Esophagus squamous epithelium (tissue), 5 donors: ENCODE results near the gene RTF2. TPM values are rescaled to one million over a fixed set of nuclear protein-coding genes. Genes with fewer than 3 reads are reported as not detected.
"Not testable (repeated sequence)": the region's sequence is repeated elsewhere in the genome, so short reads cannot be mapped to it uniquely, and the experiment has no call there.

Experiments used
- DNase-seq: peaks from one replicate; lab custom pipeline; 2025; lab: John Stamatoyannopoulos, UW
- H3K27ac ChIP-seq, 4 donors: fragments of 200-600 bp; sonication (generic); one replicate each; pipeline ENCODE4 v1.5.1; 2016 to 2019; ENCODE audit warnings: mild to moderate bottlenecking in 1 of 4
- H3K27me3 ChIP-seq, 4 donors: fragments of 200-600 bp; sonication (generic); 1 replicate in 3 of 4; 2 replicates in 1 of 4; pipeline versions ENCODE4 v1.5.1 to v1.6.0; 2017 to 2021; ENCODE audit warnings: antibody characterized with exemption in 1 of 4
- H3K36me3 ChIP-seq, 3 donors: fragments of 200-600 bp; sonication (generic); one replicate each; pipeline ENCODE4 v1.5.1; 2016 to 2019
- H3K4me1 ChIP-seq, 3 donors: fragments of 200-600 bp; sonication (generic); one replicate each; pipeline ENCODE4 v1.5.1; 2017 to 2019
- H3K4me3 ChIP-seq, 4 donors: fragments of 200-600 bp; sonication (generic); 1 replicate in 3 of 4; 2 replicates in 1 of 4; pipeline ENCODE4 v1.5.1; 2016 to 2019; ENCODE audit warnings: mild to moderate bottlenecking in 2 of 4, moderate library complexity in 1 of 4
- H3K9me3 ChIP-seq, 3 donors: fragments of 200-600 bp; sonication (generic); one replicate each; pipeline ENCODE4 v1.5.1; 2016 to 2019
- POLR2A ChIP-seq, 4 donors: fragments of 450-650 bp; IDR thresholded peaks; one replicate each; pipeline ENCODE4 v1.6.1; 2017; ENCODE audit warnings: antibody characterized with exemption in 4 of 4, mild to moderate bottlenecking in 4 of 4, moderate library complexity in 3 of 4
- WGBS, 2 donors: methylation state at CpG; one replicate each; pipeline ENCODE4 v1.1.5; 2018; 5-methylcytosine and 5-hydroxymethylcytosine counted together
- intact Hi-C: fragments of 100-400 bp; cut with DNase I; formaldehyde crosslinking; loops from one replicate; pipeline ENCODE4 v1.15.0; 2022
- total RNA-seq, 4 donors: library from RNA; depleted of rRNA; stranded (reverse); fragments of >200 nt; gene quantifications; one replicate each; pipeline ENCODE4 v1.1.0, GENCODE V29; 2016
- TF ChIP-seq, protein P1 (sequence below), 6 experiments: fragments of 450-650 bp in 4 of 6; fragments of 200-600 bp in 2 of 6; sonication (generic) in 2 of 6; IDR thresholded peaks; one replicate each; pipeline ENCODE4 v1.5.1; 2016 to 2019; ENCODE audit warnings: antibody characterized with exemption in 6 of 6, mild to moderate bottlenecking in 4 of 6, moderate library complexity in 4 of 6
- donor health status: DM: yes; HTN: yes; CAD: no.

RTF2 gene
- total RNA-seq, 4 donors from 2014 or later, result 40.3 to 53.6 (median 44.7) TPM

DNA sequence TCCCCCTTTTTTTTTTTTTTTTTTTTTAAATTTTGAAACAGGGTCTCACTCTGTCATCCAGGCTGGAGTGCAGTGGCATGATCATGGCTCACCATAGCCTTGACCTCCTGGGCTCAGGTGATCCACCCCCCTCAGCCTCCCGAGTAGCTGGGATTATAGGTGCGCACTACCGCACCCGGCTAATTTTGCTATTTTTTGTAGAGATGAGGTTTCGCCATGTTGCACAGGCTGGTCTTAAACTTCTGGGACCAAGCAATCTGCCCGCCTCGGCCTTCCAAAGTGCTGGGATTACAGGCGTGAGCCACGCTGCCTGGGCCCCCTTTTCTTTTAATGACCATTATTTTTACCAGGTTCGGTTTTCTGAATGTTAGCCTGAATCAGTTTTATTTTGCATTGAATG, 51.1 kb downstream of the RTF2 start:
- WGBS, 2 donors, result 98 to 100% methylated on average over 10 of the region's 10 CpGs
- Histone ChIP-seq H3K9me3 (peaks cover 0 to 23% (median 16%) of the 10 kb centered on the region in 3 donors), H3K4me1 (no peaks in the 10 kb centered on the region), H3K36me3 (peaks cover 26 to 69% (median 28%) of the 10 kb centered on the region in 3 donors), H3K27ac (no peak overlapping the region), H3K27me3 (no peaks in the 10 kb centered on the region), H3K4me3 (no peak overlapping the region)
- no peak for TF ChIP-seq POLR2A (IDR thresholded peaks at IDR 0.05)
- TF ChIP-seq, protein P1, sequence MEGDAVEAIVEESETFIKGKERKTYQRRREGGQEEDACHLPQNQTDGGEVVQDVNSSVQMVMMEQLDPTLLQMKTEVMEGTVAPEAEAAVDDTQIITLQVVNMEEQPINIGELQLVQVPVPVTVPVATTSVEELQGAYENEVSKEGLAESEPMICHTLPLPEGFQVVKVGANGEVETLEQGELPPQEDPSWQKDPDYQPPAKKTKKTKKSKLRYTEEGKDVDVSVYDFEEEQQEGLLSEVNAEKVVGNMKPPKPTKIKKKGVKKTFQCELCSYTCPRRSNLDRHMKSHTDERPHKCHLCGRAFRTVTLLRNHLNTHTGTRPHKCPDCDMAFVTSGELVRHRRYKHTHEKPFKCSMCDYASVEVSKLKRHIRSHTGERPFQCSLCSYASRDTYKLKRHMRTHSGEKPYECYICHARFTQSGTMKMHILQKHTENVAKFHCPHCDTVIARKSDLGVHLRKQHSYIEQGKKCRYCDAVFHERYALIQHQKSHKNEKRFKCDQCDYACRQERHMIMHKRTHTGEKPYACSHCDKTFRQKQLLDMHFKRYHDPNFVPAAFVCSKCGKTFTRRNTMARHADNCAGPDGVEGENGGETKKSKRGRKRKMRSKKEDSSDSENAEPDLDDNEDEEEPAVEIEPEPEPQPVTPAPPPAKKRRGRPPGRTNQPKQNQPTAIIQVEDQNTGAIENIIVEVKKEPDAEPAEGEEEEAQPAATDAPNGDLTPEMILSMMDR (IDR thresholded peaks at IDR 0.05), result no peak
- DNase-seq, result no peak
- intact Hi-C loops, result no loop called here

DNA sequence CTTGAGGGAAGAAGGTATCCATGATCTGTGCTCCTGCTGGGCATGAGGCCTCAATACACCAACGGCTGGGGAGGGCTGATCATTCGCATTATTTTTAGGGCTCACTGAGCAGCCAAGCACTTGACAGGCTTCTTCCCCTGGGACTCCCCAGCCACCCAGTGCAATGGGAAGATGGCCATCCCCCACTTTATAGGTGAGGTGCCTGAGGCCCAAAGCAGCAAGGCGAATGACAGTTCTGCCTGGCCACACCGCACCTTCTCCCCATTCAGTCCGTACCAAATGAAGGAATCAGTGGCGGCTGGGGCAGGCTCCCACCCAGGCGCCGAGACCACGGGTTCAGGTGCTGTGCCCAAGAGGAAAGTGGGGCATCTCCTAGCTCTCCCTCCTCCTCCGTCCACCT, 51.8 kb downstream of the RTF2 start:
- Histone ChIP-seq H3K36me3 (peaks cover 26 to 65% (median 28%) of the 10 kb centered on the region in 3 donors), H3K27me3 (no peaks in the 10 kb centered on the region), H3K4me1 (no peaks in the 10 kb centered on the region), H3K27ac (no peak overlapping the region), H3K9me3 (peaks cover 0 to 23% (median 16%) of the 10 kb centered on the region in 3 donors), H3K4me3 (no peak overlapping the region)
- DNase-seq, result no peak
- 94 to 100% methylated on average over 4 to 6 of the region's 10 CpGs for WGBS, 2 donors
- intact Hi-C loops, result no loop called here
- TF ChIP-seq, protein P1 (IDR thresholded peaks at IDR 0.05), result no peak
- TF ChIP-seq POLR2A (IDR thresholded peaks at IDR 0.05), result no peak

DNA sequence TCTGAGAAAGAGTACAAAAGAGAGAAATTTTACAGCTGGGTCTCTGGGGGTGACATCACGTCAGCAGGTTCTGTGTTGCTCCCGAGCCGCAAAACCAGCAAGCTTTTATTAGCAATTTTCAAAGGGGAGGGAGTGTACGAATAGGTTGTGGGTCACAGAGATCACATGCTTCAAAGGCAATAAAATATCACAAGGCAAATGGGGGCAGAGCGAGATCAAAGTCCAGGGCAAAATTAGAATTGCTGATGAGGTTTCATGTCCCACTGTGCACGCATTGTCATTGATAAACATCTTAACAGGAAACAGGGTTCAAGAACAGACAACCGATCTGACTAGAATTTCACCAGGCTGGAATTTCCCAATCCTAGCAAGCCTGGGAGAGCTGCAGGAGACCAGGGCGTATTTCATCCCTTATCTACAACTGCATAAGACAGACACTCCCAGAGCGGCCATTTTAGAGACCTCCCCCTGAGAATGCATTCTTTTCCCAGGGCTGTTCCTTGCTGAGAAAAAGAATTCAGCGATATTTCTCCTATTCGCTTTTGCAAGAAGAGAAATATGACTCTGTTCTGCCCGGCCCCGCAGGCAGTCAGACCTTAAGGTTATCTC, 52.4 kb downstream of the RTF2 start:
- Histone ChIP-seq H3K36me3 (peaks cover 26 to 58% (median 28%) of the 10 kb centered on the region in 3 donors), H3K9me3 (peaks cover 0 to 23% (median 16%) of the 10 kb centered on the region in 3 donors)
- H3K27ac ChIP-seq, H3K27me3 ChIP-seq, DNase-seq, intact Hi-C loops, H3K4me1 ChIP-seq, H3K4me3 ChIP-seq: not testable (repeated sequence)
- 92% methylated on average over 13 of the region's 13 CpGs for WGBS, 2 donors

DNA sequence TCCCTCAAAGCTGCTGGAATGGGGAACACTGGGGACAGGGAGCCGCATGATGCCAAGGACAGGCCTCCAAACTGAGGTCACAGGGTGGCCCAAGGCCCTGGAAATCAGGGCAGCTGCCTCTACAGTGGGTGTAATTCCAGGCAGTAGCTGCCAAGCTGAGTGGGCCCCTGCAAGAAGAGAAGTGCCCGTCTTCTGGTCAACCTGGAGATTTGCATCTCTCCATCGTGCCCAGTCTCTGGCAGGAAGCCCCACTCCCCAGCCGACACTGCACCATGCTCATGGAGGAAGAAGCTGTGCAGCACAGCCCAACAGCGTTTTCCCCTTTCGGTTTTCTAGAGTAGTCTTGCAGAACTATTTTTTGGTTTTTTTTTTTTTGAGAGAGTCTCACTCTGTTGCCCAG, 53.9 kb downstream of the RTF2 start:
- Histone ChIP-seq H3K27ac (no peak overlapping the region), H3K9me3 (peaks cover 0 to 23% (median 16%) of the 10 kb centered on the region in 3 donors), H3K4me3 (no peak overlapping the region), H3K27me3 (no peaks in the 10 kb centered on the region), H3K36me3 (peaks cover 21 to 43% (median 26%) of the 10 kb centered on the region in 3 donors), H3K4me1 (no peaks in the 10 kb centered on the region)
- no peak for TF ChIP-seq POLR2A (IDR thresholded peaks at IDR 0.05)
- TF ChIP-seq, protein P1 (IDR thresholded peaks at IDR 0.05), result no peak
- DNase-seq, result no peak
- intact Hi-C loops, result no loop called here
- 81 to 91% methylated on average over 5 to 6 of the region's 6 CpGs for WGBS, 2 donors

DNA sequence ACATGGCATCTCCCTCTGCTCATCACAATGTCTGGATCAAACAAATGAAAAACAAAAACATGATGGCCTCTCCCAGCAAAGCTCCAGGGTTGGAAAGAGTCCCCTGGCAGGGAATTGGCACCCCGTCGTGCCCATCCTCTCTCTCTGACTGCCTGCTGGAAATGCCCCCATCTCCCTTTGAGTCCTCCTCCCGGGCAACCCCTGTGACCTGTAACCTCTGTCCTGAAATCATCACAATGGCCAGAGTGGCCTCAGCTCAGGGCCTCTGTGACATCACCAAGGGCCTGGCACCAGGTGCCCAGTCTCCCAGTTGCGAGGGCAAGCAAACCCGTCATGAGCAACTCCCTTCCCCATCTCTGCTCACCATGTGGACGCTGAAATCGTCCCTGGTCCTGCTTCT, 56.0 kb downstream of the RTF2 start, which contains the start of gene FAM209A:
Gene FAM209A, plus strand, starts transcription at position 301 of the 400 bp plus-strand sequence. Its CDS starts 65 bp downstream, at position 366.
- H3K4me3 ChIP-seq, result not testable (repeated sequence)

DNA sequence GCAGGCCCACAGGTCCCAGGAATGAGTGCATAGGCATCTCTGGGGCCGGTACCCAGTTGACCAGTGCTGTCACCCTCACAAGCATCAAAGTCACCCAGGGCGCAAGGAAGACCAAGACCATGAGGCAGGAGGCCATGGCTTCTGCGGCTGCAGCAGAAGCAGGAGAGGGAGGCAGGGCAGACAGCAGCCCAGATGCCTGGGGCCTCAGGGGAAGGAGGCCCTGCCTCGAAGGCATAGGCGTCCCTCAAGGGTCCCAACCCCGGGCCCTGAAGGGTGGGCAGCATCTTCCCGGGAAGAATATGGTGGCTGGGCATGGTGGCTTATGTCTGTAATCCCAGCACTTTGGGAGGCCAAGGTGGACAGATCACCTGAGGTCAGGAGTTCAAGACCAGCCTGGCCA, 59.1 kb downstream of the RTF2 start:
- no peak for DNase-seq
- Histone ChIP-seq H3K4me1 (no peaks in the 10 kb centered on the region), H3K27me3 (no peaks in the 10 kb centered on the region), H3K4me3 (no peak overlapping the region), H3K9me3 (no peaks in the 10 kb centered on the region), H3K27ac (no peak overlapping the region), H3K36me3 (no peaks in the 10 kb centered on the region)
- TF ChIP-seq, protein P1 (IDR thresholded peaks at IDR 0.05), result no peak
- TF ChIP-seq POLR2A (IDR thresholded peaks at IDR 0.05), result no peak
- 93 to 100% methylated on average over 1 to 3 of the region's 7 CpGs for WGBS, 2 donors
- intact Hi-C loops, result no loop called here

More for the DNA sequence above, 56.0 kb downstream of the RTF2 start, which contains the start of gene FAM209A:
- WGBS, 2 donors, result 70 to 80% methylated on average over 2 to 3 of the region's 7 CpGs
- Histone ChIP-seq H3K9me3 (peaks cover 0 to 18% (median 16%) of the 10 kb centered on the region in 3 donors), H3K36me3 (peaks cover 6 to 22% (median 7%) of the 10 kb centered on the region in 3 donors)
- DNase-seq, H3K27ac ChIP-seq, intact Hi-C loops, H3K27me3 ChIP-seq, H3K4me1 ChIP-seq: not testable (repeated sequence)

DNA sequence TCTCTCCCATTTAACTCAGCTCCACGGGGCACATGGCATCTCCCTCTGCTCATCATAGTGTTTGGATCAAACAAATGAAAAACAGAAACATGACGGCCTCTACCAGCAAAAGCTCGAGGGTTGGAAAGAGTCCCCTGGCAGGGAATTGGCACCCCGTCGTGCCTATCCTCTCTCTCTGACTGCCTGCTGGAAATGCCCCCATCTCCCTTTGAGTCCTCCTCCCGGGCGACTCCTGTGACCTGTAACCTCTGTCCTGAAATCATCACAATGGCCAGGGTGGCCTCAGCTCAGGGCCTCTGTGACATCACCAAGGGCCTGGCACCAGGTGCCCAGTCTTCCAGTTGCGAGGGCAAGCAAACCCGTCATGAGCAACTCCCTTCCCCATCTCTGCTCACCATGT, 64.5 kb downstream of the RTF2 start, which contains the start of gene FAM209B:
Gene FAM209B, plus strand, starts transcription at position 301 of the 400 bp plus-strand sequence. Its CDS starts 96 bp downstream, at position 397.
- H3K27me3 ChIP-seq, H3K9me3 ChIP-seq, H3K36me3 ChIP-seq, intact Hi-C loops, H3K4me1 ChIP-seq, H3K4me3 ChIP-seq, H3K27ac ChIP-seq, DNase-seq: not testable (repeated sequence)
- WGBS, 2 donors, result 80% methylated on average over 9 of the region's 9 CpGs; no CpG with 5 or more reads in 1 of the 2 donors
